Memory B cell (primary cell): ENCODE results near the gene REEP6.
A peak's percentile ranks its signal among the peaks of the same experiment; 100 is the strongest.

Experiments
- ATAC-seq: fragments of 150-1000 bp; cut with Tn5 transposase; 2 replicates; pipeline ENCODE4 v1.10.0; 2021; ENCODE audit warnings: low read depth, mild to moderate bottlenecking, moderate library complexity
- DNase-seq, 2 donors: peaks; one replicate each; pipeline ENCODE4 v3.0.0; 2022; ENCODE audit warnings: low spot score in 2 of 2
- H3K27ac Mint-ChIP-seq: one replicate; pipeline ENCODE4 v1.8.0; 2022; ENCODE audit warnings: mild to moderate bottlenecking, moderate library complexity, mixed read lengths
- H3K27me3 Mint-ChIP-seq: one replicate; pipeline ENCODE4 v1.8.0; 2022; ENCODE audit warnings: mixed read lengths
- H3K36me3 Mint-ChIP-seq: one replicate; pipeline ENCODE4 v1.8.0; 2022; ENCODE audit warnings: mild to moderate bottlenecking, mixed read lengths
- H3K4me1 Mint-ChIP-seq: one replicate; pipeline ENCODE4 v1.8.0; 2022; ENCODE audit warnings: mixed read lengths
- H3K4me3 Mint-ChIP-seq: one replicate; pipeline ENCODE4 v1.8.0; 2022; ENCODE audit warnings: mild to moderate bottlenecking, moderate library complexity, mixed read lengths
- H3K9me3 Mint-ChIP-seq: one replicate; pipeline ENCODE4 v1.8.0; 2022; ENCODE audit warnings: mixed read lengths

Gene REEP6

DNA sequence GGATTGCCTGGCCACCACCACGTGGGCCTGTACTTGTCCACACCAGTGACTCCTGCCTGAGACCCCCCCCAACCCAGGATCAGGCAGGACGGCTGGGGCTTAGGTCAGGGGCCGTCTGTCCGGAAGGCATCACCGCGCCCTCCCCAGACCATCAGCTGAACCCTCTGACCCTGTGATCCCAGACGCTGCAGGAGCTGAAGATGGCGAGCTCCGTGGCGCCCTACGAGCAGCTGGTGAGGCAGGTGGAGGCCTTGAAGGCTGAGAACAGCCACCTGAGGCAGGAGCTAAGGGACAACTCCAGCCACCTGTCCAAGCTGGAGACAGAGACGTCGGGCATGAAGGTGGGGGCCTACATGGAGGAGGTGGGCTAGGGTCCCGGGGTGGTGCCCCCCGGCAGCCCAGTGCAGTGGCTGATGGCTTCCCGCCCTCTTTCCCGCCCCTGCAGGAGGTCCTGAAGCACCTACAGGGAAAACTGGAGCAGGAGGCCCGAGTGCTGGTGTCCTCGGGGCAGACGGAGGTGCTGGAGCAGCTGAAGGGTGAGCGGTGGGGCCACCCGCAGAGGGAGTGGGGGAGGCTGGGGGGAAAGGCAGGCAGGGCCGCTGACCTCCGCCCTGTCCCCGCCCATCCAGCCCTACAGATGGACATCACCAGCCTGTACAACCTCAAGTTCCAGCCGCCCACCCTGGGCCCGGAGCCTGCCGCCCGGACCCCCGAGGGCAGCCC is 38.0 kb upstream of the REEP6 start:
- no peak for DNase-seq
- Mint-ChIP-seq H3K9me3 (no peaks in the 10 kb centered on the region), H3K27me3 (peaks cover 30% of the 10 kb centered on the region), H3K4me3 (peak overlapping the region; percentile 8), H3K36me3 (peaks cover 4% of the 10 kb centered on the region), H3K27ac (no peak overlapping the region), H3K4me1 (peaks cover 25% of the 10 kb centered on the region)
- ATAC-seq: no peak

DNA sequence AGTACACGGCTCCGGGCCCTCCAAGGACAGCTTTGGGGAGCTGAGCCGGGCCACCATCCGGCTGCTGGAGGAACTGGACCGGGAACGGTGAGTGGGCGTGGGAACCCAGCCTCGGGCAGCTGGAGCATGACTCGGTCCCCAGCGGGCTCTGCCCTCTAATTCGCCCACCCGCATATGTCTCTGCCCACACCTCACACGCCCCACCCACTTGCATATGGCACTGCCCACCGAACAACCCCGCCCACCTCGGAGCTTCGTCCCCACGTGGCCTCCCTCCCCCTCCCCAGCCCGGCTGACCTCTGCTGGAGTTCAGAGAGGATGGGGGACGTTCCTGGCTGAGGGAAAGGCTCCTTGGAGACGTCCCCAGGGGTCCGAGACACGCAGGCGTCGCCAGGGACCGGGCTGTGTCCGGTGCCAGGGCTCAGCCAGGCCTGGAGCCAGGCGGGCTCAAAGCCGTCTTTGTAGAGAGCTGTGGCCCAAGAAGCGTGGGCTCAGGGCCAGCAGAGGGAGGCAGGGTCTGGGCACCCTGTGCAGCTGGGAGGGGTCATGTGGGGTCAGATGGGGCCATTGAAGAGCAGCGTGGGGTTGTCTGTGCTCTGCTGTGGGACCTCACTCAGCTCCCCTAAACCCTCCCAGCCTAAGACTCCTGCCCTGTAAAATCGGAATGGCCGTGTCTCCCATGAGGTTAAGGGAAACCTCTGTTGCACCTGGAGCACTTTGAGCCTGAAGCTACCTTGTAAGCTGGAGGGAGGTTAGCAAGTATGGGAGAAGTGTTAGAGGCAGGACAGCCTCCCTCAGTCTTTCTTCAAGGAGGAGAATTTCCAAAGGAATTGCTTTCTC is 37.2 kb upstream of the REEP6 start:
- DNase-seq: no peak
- no peak overlapping the region for H3K4me3 Mint-ChIP-seq
- H3K9me3 Mint-ChIP-seq: no peaks in the 10 kb centered on the region
- peaks cover 25% of the 10 kb centered on the region for H3K4me1 Mint-ChIP-seq
- peaks cover 4% of the 10 kb centered on the region for H3K36me3 Mint-ChIP-seq
- peaks cover 29% of the 10 kb centered on the region for H3K27me3 Mint-ChIP-seq
- H3K27ac Mint-ChIP-seq: no peak overlapping the region
- no peak for ATAC-seq

DNA sequence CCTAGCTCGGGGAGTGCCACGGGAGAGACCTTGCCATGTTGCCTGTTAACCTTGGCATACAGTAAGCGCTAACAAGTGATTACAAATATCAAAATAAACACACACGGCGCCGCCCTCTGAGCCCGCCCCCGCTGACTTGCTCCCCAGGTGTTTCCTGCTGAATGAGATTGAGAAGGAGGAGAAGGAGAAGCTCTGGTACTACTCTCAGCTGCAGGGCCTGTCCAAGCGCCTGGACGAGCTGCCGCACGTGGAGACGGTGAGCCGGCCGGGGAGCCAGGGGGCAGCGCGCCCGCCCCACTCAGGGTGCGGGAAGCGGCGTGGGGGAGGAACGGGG is 36.0 kb upstream of the REEP6 start:
- H3K27ac Mint-ChIP-seq: peak overlapping the region; percentile 76
- ATAC-seq: peak; percentile 58
- peaks cover 23% of the 10 kb centered on the region for H3K4me1 Mint-ChIP-seq
- H3K4me3 Mint-ChIP-seq: peak overlapping the region; percentile 51
- DNase-seq: no peak
- H3K27me3 Mint-ChIP-seq: peaks cover 27% of the 10 kb centered on the region
- peaks cover 8% of the 10 kb centered on the region for H3K36me3 Mint-ChIP-seq
- H3K9me3 Mint-ChIP-seq: no peaks in the 10 kb centered on the region

DNA sequence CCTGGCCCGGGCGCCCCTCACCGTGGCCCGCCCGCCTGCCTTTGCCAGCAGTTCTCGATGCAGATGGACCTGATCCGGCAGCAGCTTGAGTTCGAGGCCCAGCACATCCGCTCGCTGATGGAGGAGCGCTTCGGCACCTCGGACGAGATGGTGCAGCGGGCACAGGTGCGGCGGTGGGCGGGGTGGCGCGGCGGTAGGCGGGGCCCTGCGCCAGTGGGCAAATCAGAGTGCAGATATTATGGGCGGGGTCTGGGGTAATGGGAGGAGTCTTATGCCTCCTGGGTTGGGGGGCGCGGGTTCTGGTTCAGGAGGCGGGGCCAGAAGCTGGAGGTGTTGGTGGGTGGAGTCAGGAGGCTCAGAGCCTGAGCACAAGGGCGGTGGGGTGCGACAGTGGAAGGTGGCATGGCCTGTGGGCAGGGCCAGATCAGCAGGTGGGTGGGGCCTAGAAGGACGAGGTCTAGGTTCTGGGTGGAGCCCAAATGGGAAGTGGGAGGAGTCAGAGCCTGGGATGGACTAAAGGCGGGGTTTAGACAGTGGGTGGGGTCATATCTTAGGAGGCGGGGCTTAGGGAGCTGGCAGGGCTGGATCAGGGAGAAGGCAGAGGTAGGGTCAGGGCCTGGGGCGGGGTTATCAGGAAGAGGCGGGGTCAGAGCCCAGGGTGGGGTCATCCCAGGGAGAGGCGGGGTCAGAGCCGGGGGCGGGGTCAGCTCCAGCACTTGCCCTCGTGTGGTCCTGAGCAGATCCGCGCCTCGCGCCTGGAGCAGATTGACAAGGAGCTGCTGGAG is 35.5 kb upstream of the REEP6 start:
- Mint-ChIP-seq H3K27me3 (peaks cover 27% of the 10 kb centered on the region), H3K9me3 (no peaks in the 10 kb centered on the region), H3K27ac (peak overlapping the region; percentile 76), H3K36me3 (peaks cover 8% of the 10 kb centered on the region), H3K4me3 (peak overlapping the region; percentile 66), H3K4me1 (peaks cover 23% of the 10 kb centered on the region)
- ATAC-seq: peak; percentile 62
- DNase-seq: no peak

DNA sequence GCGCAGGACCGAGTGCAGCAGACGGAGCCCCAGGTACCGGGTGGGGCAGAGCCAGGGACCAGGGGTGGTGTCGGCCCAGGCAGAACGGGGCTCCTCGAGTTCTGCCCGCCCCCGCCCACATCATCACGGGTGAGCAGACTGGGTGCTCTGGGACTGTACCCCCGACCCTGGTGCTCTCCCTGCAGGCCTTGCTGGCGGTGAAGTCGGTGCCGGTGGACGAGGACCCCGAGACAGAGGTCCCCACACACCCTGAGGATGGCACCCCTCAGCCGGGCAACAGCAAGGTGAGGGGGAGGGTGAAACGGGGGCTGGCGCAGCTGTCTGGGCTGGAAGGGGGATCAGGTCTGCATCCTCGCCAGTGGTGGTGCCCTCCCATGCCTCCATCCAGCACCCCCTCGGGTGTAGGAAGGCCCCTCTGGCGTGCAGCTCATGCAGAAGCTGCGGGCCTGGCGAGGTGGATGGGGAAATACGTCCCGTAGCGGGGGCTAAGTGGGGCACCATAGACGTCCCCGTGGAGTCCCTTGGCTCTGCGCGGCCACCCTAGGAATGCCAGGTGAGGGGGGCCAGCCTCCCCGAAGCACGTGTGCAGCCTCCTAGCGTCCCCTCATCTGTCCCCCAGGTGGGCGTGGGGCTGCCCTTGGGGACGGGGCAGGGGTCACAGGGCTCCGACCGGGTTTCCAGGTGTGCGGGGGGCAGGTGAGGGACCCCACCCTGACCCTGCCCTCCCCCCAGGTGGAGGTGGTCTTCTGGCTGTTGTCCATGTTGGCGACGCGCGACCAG is 34.7 kb upstream of the REEP6 start:
- DNase-seq (no peak), ATAC-seq (no peak)
- Mint-ChIP-seq H3K4me1 (peaks cover 17% of the 10 kb centered on the region), H3K27ac (peak overlapping the region; percentile 76), H3K36me3 (peaks cover 8% of the 10 kb centered on the region), H3K27me3 (peaks cover 21% of the 10 kb centered on the region), H3K9me3 (no peaks in the 10 kb centered on the region), H3K4me3 (no peak overlapping the region)

DNA sequence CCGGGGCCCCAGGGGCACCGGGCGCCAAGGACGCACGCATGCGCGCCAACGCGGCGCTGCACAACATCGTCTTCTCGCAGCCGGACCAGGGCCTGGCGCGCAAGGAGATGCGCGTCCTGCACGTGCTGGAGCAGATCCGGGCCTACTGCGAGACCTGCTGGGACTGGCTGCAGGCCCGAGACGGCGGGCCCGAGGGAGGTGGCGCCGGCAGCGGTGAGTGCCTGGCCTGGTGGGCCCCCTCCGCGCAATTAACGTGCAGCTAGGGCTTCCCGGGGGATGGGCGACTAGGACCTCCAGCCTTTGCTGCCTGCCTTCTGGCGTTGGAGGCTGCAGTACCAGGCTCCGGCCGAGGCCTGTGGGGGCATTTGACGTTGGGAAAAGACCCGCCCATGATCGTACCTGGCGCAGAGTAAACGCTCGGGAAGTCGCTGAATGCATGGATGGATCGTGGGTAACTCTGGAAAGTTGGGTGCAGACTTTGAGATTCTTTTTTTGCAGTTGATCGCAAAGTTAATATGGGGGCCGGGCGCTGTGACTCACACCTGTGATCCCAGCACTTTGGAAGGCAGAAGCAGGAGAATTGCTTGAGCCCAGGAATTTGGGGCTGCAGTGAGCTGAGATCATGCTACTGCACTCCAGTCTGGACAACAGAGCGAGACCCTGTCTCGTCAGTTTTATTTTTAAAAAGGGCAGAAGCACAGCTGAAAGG is 33.8 kb upstream of the REEP6 start:
- ATAC-seq (no peak), DNase-seq (no peak)
- H3K4me1 Mint-ChIP-seq: peaks cover 17% of the 10 kb centered on the region
- H3K27me3 Mint-ChIP-seq: peaks cover 18% of the 10 kb centered on the region
- H3K4me3 Mint-ChIP-seq: no peak overlapping the region
- peaks cover 8% of the 10 kb centered on the region for H3K36me3 Mint-ChIP-seq
- no peaks in the 10 kb centered on the region for H3K9me3 Mint-ChIP-seq
- H3K27ac Mint-ChIP-seq: no peak overlapping the region

DNA sequence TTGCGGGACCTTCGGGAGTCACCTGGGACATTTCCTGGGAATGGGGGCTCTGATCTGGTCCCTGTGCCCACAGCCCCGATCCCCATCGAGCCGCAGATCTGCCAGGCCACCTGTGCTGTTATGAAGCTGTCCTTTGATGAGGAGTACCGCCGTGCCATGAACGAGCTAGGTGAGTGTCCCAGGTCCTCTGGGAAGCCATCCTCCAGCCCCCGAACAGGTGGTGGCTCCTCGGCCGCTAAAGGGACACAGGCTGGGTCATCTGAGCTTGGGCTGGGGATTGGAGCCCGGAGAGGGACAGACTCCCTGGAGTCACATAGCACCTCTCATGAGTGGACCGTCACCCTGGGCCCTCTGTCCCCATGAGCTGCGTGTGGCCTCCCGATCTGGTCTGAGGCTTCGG is 33.1 kb upstream of the REEP6 start:
- ATAC-seq (no peak), DNase-seq (no peak)
- Mint-ChIP-seq H3K27ac (no peak overlapping the region), H3K9me3 (no peaks in the 10 kb centered on the region), H3K27me3 (peaks cover 16% of the 10 kb centered on the region), H3K4me1 (peaks cover 17% of the 10 kb centered on the region), H3K4me3 (no peak overlapping the region), H3K36me3 (peaks cover 8% of the 10 kb centered on the region)

DNA sequence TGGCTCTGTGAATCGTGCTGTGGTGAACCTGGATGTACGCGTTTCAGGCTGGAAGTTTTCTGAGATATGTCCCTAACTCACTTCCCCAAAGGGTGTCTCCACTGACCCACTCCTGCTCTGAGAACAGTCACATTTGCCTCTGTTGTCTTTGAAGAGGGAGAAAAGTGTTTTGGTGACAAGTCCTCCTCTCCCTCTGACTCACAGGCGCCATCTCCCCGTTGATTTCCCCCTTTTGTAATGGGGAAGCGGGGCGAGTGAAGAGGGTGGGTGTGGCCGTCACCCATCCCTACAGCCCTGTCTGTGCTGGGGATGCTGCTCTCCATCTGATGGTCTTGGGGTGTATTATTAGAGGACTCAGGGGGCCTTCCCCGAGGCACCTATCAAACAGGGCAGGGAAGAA is 31.5 kb upstream of the REEP6 start:
- H3K4me1 Mint-ChIP-seq: peaks cover 14% of the 10 kb centered on the region

DNA sequence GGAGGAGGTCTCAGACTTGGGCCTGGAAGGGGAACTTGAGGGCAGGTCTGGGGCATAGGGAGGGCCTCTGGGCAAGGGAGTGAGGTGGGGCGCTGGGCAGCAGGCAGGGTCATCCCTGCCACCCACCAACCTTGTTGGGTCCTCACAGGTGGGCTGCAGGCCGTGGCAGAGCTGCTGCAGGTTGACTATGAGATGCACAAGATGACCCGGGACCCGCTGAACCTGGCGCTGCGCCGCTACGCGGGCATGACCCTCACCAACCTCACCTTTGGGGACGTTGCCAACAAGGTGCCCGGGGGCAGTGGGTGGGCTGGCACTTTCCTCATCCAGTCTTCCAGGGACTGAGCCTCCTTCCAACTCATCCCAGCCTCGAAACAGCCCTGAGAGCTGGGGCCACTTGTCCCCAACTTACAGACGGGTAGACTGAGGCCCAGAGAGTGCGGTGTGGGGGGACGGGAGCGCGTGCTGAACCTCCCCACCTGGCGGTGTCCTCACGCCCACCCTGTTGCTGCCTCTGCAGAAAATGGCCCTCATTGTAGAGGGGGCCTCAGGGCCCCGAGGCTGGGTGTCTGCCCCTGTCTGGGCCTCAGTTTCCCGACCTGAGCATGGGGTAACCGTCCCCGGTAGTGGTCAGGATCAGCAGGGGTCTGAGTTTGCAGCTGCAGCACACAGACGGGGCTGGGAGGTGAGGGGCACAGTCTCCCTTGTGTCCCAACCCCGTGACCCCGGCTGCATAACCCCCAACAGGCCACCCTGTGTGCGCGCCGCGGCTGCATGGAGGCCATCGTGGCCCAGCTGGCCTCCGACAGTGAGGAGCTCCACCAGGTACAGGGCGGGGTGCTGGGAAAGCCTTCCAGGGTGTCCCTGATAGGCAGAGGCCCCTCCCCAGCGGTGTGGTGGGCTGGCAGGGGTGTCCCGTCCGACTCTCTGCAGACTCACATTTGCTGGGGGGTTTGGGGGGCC is 30.7 kb upstream of the REEP6 start:
- Mint-ChIP-seq H3K27me3 (peaks cover 8% of the 10 kb centered on the region), H3K27ac (no peak overlapping the region), H3K36me3 (peaks cover 6% of the 10 kb centered on the region), H3K9me3 (no peaks in the 10 kb centered on the region), H3K4me3 (no peak overlapping the region), H3K4me1 (peaks cover 9% of the 10 kb centered on the region)
- no peak for ATAC-seq
- DNase-seq: no peak

More for the DNA sequence above, 31.5 kb upstream of the REEP6 start:
- Mint-ChIP-seq H3K27ac (no peak overlapping the region), H3K27me3 (peaks cover 8% of the 10 kb centered on the region), H3K4me3 (no peak overlapping the region), H3K36me3 (peaks cover 8% of the 10 kb centered on the region), H3K9me3 (no peaks in the 10 kb centered on the region)
- DNase-seq: no peak
- ATAC-seq: no peak

DNA sequence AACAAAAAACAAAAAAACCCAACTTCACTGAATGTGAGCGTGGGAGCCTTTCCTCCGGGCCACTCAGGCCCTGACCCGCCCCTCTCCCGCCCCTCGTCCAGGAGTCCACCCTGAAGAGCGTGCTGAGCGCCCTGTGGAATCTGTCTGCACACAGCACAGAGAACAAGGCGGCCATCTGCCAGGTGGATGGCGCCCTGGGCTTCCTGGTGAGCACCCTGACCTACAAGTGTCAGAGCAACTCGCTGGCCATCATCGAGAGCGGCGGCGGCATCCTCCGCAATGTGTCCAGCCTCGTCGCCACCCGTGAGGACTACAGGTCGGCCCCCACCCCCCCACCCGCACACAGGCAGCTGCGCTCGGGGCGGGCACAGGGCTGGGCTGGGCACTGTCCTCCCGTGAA is 29.1 kb upstream of the REEP6 start:
- H3K36me3 Mint-ChIP-seq: peaks cover 3% of the 10 kb centered on the region
- no peak overlapping the region for H3K4me3 Mint-ChIP-seq
- no peak for DNase-seq
- H3K9me3 Mint-ChIP-seq: no peaks in the 10 kb centered on the region
- H3K27me3 Mint-ChIP-seq: peaks cover 4% of the 10 kb centered on the region
- peaks cover 4% of the 10 kb centered on the region for H3K4me1 Mint-ChIP-seq
- ATAC-seq: no peak
- no peak overlapping the region for H3K27ac Mint-ChIP-seq

DNA sequence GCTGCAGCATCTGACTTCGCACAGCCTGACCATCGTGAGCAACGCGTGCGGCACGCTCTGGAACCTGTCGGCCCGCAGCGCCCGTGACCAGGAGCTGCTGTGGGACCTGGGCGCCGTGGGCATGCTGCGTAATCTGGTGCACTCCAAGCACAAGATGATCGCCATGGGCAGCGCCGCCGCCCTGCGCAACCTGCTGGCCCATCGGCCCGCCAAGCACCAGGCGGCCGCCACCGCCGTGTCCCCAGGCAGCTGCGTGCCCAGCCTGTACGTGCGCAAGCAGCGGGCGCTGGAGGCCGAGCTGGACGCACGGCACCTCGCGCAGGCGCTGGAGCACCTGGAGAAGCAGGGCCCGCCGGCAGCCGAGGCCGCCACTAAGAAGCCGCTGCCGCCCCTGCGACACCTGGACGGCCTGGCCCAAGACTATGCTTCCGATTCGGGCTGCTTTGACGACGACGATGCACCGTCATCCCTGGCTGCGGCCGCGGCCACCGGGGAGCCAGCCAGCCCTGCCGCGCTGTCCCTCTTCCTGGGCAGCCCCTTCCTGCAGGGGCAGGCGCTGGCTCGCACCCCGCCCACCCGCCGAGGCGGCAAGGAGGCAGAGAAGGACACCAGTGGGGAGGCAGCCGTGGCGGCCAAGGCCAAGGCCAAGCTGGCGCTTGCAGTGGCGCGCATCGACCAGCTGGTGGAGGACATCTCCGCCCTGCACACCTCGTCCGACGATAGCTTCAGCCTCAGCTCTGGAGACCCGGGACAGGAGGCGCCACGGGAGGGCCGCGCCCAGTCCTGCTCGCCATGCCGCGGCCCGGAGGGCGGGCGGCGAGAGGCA is 25.6 kb upstream of the REEP6 start:
- H3K27ac Mint-ChIP-seq: no peak overlapping the region
- peaks cover 1% of the 10 kb centered on the region for H3K27me3 Mint-ChIP-seq
- no peaks in the 10 kb centered on the region for H3K36me3 Mint-ChIP-seq
- H3K9me3 Mint-ChIP-seq: no peaks in the 10 kb centered on the region
- peaks cover 4% of the 10 kb centered on the region for H3K4me1 Mint-ChIP-seq
- H3K4me3 Mint-ChIP-seq: no peak overlapping the region
- no peak for DNase-seq
- ATAC-seq: no peak

DNA sequence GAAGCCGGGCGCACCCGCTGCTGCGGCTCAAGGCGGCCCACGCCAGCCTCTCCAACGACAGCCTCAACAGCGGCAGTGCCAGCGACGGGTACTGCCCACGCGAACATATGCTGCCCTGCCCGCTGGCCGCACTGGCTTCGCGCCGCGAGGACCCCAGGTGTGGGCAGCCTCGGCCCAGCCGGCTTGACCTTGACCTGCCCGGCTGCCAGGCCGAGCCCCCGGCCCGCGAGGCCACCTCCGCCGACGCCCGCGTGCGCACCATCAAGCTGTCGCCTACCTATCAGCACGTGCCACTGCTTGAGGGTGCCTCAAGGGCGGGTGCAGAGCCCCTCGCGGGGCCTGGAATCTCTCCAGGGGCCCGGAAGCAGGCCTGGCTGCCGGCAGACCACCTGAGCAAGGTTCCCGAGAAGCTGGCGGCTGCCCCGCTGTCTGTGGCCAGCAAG is 24.9 kb upstream of the REEP6 start:
- no peaks in the 10 kb centered on the region for H3K36me3 Mint-ChIP-seq
- peaks cover 4% of the 10 kb centered on the region for H3K4me1 Mint-ChIP-seq
- no peak overlapping the region for H3K4me3 Mint-ChIP-seq

More for the DNA sequence above, 24.9 kb upstream of the REEP6 start:
- ATAC-seq (no peak), DNase-seq (no peak)
- no peak overlapping the region for H3K27ac Mint-ChIP-seq
- H3K27me3 Mint-ChIP-seq: peaks cover 1% of the 10 kb centered on the region
- H3K9me3 Mint-ChIP-seq: no peaks in the 10 kb centered on the region
